ENCODE results near the gene GFY.

Gene GFY, protein sequence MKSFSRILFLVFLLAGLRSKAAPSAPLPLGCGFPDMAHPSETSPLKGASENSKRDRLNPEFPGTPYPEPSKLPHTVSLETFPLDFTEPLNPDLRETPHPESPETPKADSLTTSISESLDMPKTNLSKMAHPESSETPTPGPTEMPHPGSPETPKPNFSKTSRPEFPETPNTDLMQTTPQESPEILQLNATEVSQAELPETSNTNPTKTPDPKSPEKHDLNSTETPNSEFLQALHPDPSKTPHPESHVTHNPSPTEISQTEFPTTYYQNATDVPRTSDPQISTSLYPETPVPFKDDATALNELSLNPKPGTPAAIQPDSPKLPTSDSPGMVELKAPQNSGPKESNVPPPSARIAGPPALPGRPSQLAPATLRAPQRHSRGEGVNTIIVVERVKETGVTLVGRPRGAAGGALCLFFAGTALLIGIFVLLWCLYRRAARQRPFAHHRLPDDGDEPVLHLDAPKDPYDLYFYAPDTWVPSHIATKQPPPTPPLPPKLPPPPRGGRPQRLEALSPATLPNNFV

DNA sequence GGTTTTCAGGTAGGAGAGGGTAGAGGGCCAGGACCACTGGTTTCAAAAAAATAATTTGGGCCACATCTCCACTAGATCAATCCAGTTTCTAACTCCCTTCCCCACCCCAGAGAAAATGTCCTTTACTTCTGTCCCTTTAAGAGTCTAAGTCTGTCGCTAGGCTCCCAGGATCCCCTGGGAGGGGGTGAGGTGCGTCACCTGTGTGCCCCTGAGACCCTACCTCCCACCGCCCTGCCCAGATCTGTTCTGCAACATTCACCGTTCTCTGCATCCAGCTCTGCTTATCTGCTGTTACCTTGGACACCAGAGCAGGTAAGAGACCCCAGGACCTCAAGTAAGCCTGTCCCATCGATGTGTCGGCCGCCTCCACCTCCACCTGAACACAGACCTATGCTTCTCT is at the start of gene GFY:
TSS of gene GFY (plus strand) at position 211 of the 400 bp plus-strand sequence. CDS start 1,043 bp downstream, outside the sequence.
- DNase-seq: no peak

DNA sequence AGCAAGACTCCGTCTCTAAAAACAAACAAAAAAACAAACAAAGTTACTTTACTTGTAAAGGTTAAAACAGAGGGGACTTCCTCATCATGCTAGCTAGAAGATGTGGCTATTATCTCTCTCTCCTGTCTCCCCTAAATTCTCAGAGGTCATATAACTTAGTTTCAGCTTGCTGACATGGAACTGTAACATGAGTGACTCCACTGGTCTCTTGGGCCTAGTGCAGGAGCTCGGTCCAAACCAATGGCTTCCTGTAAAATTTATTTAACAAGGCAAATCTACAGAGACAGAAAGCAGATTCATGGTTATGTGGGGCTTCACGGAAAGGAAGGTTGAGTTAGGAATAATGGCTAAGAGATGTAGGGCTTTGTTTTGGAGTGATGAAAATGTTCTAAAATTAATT is 46.7 kb upstream of the GFY start:
- DNase-seq: no peak

DNA sequence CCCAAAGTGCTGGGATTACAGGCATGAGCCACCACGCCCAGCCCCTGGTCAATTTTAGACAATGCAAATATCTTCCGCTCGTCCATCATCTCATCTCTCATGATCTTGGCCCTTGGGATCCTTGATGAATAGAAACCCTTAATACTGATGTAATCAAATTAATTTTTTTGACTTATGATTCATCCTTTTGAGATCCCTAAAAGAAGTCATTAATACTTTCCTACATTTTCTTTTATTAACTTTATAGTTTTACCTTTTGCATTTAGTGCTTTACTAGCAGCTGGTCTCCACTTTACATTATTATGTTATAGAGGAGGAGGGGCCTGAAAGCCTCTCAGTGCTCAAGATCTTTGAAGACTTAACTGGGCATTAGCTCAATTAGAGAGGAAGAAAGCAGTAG is 44.8 kb upstream of the GFY start:
- no peak for DNase-seq

DNA sequence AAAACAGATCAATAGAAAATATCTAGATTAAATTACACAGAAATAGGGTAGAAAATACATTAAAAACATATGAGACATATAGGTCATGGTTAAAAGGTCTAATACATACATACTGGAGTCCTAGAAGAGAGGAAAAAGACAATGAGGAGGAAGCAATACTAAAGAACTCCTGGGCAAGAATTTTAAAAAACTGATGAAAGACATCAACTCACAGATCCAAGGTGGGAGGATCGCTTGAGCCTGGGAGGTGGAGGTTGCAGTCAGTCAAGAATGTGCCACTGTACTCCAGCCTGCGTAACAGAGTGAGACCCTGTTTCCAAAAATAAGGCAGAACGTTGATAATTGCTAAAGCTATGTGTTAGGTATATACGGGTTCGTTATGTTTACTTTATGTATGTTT is 42.5 kb upstream of the GFY start:
- no peak for DNase-seq

DNA sequence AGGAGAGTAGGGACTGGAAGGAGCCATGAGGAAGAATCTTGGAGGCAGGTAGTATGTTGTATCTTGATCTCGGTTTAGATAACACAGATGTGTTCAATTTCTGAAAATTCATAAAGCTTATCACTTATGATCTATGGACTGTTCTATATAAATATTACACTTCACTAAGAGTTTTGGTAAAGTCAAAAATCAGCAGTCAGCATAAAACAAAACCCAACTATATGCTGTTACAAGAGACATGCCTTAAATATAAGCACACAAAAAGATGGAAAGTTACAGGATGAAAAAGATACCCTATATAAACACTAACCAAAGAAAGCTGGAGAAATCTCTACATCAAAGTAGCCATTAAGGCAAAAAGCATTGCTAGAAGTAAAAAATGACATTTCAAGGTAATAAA is 41.6 kb upstream of the GFY start:
- DNase-seq: no peak

DNA sequence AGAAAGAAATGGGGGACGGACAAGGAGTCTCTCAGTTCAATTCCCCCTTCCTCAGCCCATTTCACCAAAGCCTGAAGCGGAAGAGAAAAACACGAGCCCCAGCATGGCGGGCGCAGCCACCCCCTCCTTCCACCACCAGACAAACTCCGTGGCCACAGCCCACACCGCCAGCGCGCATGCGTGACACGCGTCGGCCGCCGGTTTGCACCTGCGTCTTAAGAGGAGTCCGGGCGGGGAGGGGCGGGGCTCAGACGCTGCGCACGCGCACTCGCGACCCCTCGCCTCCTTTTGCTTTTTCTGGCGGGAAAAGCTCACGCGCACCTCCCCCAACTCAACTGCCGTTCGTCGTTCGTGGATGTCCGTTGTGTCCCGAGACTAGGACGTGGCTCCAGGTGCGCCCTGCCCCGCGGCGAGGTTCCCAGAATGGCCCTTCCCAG is 37.2 kb upstream of the GFY start, which contains the start of gene KASH5:
TSS of gene KASH5 (plus strand) at position 314 of the 437 bp plus-strand sequence. CDS start 2,635 bp downstream, outside the sequence.
- peak; percentile 83 for DNase-seq

DNA sequence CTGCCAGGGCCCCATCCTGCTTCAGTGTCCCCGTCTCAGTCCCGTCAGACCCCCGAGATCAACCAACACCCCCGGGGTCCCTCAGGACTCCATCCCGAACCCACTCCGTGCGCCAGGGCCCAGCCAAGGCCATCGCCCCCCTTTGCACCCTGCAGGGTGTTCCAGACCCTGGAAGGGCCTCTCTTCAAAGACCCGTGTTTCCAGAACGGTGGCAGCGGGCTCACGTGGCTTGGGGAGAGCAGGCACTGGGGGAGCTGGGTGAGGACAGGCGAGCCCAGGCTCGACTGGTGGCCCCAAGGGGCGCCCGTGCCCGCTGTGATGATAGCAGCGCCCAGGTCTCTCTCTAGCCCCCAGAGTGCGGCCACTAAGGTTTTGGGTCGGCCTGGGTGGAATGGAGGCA is 35.8 kb upstream of the GFY start:
- no peak for DNase-seq

DNA sequence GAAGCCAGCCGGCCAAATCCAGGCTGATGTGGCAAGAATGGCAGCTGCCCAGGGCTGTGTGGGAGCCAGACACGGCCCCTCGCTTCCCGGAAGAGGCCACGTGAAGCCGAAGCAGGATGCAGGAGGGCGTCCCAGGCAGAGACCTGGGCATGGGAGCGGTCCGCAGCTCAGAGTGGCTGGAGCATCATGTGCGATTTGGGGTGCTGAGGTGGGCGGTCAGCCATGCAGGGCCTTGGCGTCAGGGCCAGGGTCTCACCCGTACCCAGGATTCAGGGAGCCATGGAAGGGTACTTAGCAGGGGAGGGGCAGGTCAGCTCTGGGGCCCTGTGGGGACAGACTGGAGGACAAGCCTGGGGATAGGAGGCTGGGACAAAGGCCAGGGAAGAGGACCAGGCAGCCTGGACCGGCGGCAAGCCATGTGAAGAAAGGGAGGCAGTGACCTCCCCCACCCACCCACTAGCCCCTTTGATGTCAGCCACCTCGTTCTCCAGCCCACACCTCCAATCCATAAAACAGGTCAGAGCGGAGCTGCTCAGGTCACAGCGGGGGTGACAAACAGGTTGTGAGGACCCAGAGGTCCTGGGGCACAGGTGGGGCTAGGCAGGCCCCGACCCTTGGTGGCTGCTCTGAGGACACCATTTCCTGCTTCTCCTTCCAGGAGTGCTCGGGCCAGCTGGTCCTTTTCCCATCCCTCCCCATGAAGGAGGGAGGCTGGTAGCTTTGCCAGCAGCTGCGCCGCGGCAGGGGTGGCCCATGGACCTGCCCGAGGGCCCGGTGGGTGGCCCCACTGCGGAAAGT is 34.9 kb upstream of the GFY start:
- no peak for DNase-seq

DNA sequence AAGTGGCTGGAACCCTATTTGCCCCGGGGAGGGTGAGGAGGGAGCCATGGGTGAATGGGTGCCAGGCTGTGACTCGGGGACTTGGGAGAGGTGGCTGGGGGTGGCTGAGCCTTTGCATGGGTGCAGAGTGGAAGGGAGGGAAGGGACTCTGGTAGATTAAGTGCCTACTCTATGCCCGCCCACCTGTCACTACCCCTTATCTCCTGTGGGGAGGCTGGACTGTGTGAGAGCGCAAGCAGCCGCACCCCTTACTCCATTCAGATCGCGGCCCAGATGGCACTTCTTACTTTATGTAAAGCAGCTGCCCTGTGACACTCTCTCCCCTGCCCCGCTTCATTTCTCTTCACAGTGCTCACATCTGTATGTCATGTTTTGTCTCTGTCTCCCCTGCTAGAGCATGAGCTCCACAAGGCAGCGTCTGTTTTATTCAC is 34.2 kb upstream of the GFY start:
- DNase-seq: no peak

DNA sequence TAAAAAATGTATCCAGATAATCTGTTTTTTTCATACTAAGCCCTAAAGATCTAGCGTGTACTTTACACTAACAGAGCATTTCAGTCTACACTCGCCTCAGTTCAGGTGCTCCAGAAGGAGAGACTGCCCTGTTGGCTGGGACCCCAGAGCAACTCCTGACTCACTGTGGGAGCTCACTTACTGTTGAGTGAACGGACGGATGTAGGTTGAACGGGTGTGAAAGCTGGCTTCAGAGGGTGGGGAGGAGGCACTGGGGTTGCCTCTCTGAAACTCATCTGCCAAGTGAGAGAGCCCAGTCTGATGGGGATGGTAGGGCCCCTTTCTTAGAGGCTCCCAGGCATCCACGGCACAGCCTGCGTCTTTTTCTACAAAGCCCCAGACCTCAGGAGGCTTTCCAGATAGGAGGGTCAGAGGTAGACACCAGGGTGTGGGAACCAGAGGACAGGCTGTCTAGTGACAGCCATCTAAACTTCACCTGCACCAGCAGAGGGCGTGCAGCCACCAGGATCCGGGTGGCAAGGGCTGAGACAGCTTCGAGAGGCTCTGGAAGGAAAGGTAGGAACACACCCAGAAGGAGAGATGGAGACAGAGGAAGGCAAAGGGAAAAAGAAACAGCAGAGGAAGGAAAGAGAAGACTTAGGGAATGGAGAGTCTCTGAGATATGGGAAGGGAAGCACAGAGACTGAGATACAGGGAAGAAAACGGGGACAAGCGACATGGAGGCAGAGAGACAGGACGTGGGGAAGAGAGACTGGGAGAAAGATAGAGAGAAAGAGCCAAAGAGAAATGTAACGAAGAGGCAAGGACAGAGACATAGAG is 33.4 kb upstream of the GFY start:
- peak; percentile 82 for DNase-seq

DNA sequence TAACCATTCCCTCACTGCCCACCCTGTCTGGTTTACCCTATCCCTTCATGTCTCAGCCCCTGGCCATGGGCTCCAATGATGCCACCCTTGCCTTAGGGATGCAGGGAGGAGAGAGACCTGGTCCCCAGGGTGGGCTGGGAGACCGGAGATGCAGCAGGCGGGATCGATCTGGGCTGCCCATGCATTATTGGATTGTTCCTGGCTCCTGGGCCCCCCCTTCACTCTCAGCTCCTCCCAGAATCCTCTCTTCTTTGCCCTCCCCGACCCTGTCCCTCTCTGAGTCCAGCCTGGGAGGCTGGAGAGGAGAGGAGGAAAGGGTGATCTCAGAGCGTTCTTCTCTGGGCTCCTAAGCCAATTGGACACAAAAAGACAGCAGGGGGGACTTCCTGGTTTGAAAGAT is 31.3 kb upstream of the GFY start:
- DNase-seq: no peak

DNA sequence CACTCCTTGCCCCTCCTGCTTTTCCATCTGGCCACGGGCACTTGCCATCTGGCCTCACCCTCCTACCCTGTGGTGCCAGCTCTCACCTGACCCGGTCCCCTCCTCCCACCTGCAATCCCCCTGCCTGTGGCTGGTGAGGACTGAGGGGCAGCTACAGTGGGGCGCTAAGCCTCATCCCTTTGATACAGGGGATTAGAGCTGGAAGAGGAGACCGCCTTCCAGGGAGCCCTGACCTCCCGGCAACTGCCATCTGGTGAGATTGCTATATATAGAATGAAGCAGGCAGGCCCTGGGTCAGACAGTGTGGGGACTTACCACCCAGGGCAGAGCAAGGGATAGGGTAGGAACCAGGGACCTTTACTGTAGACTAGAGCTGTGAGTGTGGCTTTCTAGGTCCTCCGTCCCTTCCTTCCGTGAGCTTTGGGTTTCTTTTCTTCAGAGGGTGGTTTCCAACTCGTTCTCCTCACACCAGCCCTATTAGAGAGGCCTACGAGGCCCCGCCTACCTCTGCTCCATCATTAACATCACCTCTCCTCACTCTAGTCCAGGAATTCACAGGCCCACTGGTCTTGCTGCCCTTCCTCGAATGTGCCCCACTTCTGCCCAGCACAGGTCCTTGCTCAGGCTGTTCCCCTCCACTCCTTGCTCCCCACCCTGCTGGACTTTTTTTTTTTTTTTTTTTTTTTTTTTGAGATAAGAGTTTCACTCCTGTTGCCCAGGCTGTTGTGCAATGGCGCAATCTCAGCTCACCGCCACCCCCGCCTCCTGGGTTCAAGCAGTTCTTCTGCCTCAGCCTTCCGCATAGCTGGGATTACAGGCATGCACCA is 29.4 kb upstream of the GFY start:
- no peak for DNase-seq

DNA sequence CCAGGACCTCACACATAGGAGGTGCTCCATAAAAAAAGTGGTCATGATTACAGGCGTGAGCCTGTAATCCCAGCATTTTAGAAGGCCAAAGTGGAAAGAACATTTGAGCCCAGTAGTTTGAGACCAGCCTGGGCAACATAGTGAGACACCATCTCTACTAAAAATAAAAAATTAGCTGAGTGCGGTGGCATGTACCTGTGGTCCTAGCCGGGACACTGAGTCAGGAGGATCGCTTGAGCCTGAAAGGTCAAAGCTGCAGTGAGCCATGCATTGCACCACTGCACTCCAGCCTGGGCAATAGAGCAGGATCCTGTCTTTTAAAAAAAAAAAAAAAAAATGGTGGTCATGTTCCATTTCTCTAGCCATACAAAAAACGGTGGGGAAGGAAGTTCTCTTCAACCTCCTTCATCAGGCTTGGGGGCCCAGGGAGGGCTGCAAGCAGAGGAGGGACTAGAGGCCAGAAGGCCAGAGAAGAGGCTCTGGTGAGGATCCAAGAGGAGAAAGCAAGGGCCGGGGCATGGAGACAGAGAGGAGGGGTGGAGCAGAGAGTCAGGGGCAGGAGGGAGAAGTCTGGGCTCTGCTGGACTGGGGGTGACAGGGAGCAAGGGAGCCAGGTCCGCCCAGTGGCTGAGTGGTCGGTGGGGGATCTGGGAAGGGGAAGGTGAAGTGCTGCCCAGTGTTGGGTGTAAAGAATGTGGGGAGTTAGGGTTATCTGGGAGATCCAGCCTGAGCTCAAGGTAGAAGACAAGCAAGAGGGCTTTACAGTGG is 28.3 kb upstream of the GFY start:
- no peak for DNase-seq

DNA sequence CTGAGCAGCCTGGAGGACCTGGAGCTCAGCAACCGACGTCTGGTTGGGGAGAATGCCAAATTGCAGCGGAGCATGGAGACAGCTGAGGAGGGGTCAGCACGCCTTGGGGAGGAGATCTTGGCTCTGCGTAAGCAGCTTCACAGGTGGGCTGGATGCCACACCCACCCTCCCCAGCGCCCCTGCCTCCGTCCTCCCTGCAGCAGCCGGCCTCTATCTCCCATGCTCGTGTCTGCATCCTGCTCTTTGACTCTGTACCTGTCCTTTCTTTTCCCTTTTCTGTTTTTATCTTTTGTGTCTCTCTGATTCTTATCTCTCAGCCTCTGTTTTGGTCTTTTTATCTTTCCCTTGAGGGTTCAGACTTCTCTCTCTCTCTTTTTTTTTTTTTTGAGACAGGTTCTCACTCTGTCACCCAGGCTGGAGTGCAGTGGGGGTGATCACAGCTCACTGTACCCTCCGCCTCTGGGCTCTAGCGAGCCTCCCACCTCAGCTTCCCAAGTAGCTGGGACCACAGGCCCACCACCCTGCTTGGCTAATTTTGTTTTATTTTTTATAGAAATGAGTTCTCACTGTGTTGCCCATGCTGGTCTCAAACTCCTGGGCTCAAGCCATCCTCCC is 27.1 kb upstream of the GFY start:
- DNase-seq: no peak

DNA sequence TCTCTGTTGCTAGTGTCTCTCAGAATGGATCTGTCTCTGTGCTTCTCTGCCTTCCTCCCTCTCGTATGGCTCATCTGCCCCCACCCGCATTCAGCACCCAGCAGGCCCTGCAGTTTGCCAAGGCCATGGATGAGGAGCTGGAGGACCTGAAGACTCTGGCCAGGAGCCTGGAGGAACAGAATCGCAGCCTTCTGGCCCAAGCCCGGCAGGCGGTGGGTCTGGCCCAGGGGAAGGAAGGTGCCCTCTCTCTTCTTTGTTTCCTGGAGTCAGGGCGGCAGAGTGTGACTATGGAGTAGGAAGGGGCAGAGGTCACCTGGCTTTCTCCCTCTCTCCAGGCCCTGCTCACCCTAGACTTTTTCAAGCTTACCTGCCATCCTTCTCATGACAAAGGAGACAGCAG is 26.3 kb upstream of the GFY start:
- DNase-seq: no peak

DNA sequence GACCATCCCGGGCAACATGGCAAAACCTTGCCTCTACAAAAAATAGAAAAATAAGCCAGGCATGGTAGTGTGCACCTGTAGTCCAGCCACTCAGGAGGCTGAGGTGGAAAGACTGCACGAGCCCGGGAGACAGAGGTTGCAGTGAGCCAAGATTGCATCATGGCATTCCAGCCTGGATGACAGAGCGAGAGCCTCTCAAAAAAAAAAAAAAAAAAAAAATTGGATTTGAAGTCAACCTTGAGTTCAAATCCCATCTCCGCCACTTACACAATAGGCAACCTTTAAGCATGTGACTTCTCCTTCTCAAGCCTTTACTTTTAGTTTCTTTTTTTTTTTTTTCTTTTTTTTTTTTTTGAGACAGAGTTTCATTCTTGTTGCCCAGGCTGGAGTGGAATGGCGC is 25.2 kb upstream of the GFY start:
- peak; percentile 36 for DNase-seq

DNA sequence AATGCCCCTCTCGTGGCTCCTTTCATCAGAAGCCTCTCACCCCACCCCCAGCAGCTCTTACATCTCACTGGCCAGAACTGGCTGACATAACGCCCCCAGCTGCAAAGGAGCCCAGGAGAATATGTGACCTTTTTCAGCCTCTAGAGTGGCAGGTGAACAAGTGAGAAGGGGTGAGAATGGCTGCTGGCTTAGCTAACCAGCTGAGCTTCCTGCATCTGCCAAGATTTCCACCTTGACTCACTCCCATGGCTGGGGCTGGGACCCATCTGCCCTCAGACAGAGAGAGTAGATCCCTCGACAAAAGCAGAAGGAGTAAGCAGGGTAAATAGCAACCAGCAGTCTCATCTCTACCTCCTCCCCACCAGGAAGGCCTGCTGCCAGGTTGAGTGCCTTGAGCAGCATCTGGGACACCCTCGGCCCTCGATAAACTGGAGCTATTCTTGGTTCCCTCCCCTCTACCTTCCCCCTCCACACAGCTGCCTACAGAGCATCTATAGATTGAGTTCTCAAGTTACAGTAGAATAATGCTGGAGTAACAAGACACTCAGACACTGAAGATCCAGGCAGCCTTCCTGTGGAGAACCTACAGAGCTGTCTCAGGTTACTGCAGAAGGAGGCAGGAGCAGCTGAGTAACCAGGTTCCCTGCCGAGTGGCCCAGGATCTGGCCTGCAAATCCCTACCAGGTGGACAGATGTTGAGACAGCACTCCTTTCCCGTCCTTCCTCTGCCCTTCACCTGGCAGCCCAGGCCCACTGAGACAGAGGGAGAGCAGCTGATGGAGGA is 21.6 kb upstream of the GFY start:
- no peak for DNase-seq

DNA sequence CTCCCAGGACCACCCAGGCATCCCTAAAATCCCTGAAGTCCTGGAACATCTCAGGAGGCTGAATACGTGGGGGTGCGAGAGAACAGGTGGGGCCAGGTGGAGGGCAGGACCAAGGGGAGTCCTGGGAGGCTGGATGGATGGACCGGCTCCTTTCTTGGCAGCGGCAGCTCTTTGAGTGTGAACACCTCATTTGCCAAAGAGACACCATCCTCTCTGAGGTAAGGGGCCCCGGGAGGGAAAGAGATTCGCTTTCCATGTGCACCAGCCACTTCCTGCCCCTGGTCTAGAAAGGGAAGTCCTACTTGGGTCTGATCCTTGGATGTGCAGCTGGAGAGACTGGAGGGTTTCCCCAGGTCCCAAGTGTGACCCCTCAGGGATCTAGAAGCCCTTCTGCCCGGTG is 18.1 kb upstream of the GFY start:
- no peak for DNase-seq

DNA sequence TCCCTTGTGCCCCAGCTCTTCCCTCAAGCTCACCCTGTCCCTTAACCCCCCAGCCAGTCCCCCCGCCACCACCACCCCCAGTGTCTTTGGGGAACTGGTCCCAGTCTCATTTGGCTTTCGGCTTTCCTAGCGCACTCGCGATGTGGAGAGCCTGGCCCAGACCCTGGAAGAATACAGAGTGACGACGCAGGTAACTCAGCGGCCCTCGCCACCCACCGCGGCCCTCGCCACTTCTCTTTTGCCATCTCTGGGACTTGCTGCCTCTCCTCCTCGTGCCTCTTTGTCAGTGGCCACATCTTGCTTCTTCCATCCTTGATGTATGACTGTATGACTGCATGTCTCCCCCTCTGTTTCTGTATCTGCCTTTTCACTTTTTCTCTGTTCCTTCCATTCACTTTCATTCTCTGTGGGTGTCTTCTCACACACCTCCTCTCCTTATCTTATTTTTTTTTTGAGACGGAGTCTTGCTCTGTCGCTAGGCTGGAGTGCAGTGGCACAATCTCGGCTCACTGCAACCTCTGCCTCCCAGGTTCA is 17.6 kb upstream of the GFY start:
- DNase-seq: no peak

Data from suppressor macrophage treated with lipopolysaccharide for 4 hours (primary cell).